ENCODE data around the gene TFDP3.
A peak's percentile ranks its signal among the peaks of the same experiment; 100 is the strongest.

TFDP3 gene, protein sequence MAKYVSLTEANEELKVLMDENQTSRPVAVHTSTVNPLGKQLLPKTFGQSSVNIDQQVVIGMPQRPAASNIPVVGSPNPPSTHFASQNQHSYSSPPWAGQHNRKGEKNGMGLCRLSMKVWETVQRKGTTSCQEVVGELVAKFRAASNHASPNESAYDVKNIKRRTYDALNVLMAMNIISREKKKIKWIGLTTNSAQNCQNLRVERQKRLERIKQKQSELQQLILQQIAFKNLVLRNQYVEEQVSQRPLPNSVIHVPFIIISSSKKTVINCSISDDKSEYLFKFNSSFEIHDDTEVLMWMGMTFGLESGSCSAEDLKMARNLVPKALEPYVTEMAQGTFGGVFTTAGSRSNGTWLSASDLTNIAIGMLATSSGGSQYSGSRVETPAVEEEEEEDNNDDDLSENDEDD

DNA sequence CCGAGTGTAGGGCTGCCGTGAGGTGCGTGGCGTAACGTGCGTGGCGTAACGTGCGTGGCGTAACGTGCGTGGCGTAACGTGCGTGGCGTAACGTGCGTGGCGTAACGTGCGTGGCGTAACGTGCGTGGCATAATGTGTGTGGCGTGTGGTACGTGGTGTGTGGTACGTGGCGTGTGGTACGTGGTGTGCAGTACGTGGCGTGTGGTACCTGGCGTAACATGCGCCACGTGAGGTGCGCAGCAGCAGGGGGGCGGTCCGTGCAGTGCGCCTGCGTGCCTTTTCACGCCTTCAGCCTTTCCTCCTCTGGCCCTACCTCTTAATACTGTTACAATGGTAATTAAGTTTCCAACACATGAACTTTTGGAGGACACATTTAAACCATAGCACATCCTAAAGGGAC lies at the start of gene TFDP3:
Gene TFDP3, minus strand, starts transcription at position 26 of the 400 bp plus-strand sequence. CDS start 95 bp downstream, outside the sequence.
- DNase-seq, result no peak

GRCh38 chrX:133267621-133268020 lies 49.5 kb upstream of the TFDP3 start:
- no peak for DNase-seq

DNA sequence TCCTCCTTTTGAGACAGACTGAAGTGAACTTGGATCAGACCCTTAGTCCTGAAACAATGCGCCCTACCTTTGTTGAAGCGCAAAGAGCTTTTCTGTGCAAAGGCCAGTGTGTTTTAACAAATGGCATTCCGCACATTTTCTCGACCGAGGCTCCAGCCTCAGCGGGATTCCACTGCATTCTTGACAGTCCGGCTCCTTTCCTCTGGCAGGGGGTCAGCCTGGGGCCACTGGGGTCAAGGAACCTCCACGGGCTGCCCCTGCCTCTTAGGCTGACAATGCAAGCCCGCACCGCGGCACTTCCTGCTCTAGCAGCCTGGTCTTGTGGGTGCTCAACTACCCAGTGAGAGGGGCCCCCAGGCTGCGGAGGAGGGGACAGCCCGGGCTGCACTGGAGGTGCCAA lies 47.2 kb upstream of the TFDP3 start:
- DNase-seq, result no peak

DNA sequence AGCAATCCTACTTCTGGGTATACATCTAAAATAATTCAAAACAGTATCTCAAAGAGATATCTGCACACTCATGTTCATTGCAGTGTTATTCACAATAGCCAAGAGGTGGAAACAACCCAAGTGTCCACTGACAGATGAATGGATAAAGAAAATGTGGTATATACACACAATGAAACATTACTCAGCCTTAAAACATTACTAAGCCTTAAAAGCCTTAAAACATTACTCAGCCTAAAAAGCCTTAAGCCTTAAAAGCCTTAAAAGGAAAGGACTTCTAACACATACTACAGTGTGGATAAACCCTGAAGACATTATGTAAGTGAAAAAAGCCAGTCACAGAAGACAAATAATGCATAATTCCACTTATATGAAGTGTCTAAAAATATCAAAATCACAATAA lies 40.3 kb upstream of the TFDP3 start:
- DNase-seq, result no peak

- no peak for DNase-seq
Measured at GRCh38 chrX:133254666-133255065, 36.5 kb upstream of the TFDP3 start.

- no peak for DNase-seq
Measured at GRCh38 chrX:133251204-133251603, 33.0 kb upstream of the TFDP3 start.

DNA sequence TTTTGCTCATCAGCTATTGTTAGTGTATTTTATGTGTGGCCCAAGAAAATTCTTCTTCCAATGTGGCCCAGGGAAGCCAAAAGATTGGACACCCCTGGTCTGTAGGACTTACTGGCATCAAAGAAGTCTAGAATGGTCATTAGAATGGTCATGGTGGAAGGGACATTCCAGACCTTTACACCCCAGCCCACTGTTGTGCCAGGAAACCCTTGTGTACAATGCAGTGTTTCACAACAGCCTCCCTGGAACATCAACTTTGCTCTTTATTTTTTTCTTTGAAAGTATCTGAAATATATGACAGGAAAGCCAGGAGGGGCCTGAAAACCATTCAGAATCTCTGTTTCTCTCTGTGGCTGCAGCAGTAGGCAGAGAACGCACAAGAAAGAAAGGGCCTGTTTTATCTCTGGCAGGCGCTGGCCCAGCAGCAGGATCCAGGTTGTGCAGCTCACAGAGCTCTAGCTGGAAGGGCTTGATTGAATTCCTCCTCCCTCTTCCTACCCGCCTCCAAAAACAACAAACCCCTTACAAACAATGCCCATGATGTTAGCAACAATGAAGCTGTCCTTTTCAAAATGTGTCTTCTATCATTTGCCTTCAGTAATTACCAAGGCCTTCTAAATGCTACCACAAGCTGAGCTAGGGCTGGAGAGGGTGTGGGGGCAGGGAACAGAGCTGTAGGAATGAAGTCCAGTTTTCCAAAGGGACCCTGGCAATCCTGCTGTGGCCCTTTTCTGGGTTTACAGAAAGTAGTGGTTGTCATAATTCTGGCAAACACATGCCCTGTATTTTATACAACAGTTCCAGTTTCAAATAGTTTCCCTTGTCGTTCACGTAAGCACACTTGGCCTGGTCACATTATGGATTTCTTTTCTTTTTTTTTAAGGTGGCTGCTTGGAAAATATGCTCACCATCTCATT lies 32.3 kb upstream of the TFDP3 start:
- no peak for DNase-seq

DNA sequence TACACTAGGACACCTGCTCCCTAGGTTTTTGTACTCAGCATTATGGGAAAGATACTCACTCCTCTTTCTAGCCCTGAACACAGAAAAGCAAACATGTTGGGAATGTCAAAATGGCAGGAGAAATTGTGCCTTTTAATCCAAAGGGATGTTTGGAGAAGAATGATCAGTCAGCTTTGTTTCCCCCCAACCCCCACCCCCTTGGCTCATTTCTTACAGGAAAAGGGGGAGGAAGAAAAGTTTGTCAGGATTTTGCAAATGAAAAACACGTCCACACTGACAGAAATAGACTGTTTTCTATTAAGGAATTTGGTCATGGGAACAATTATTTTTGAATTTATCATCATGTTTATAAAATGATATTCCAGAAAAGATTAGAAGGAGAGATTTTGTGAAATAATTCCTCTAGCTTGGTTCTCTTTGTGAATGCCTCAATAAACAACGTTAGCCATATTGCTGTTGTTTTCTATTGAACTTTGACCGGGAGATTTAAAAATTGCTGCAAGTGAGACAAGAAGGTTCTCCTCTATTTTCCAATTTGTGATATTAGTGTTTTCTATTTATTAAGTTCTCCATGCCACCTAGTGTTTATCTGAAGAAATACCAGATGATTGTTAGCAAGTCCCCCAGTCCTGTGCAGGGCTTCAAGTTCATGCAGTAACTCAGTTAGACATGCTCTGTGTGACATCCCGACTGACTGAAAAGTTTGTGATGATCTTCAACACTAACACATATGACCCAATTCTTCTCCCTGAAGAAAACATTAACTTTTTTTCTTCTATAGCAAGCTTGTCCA lies 31.3 kb upstream of the TFDP3 start:
- peak; percentile 1 for DNase-seq

GRCh38 chrX:133248177-133248576 lies 30.0 kb upstream of the TFDP3 start:
- no peak for DNase-seq

DNA sequence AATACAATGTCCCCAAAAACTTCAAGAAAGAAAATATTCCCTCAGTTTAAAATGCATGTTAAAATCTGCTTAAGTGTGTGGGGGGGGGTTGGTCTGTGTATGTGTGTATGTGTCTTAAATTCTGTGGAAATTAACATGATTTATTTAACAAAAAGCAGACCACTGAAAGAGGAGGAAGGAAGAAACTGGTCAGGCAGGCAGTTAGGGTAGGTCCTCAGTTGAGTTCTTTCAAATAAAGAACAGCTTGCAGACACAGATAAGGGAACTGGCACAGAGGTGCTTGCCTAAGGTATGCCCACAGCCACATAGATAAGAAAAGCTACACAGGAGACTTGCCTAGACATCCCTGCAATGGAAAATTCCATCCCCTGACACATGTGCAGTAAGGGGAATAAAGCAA lies 28.8 kb upstream of the TFDP3 start:
- no peak for DNase-seq

DNA sequence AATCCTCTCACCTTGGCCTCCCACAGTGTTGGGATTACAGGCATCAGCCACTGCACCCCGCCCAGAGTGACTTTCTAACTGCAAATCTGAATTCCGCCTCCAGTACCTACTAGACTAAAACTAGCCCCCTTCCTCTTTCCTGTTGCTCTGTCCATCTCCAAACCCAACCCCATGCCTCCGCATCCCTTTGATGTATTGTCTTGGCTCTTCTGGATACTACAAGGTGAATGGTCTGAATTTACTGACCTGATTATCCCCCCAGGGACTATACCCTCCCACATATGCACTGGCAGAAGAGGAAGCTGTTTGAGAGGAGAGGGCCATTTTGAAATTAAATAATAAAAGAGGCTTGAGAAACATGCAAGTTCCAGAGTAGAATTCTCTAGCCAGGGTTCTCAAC lies 17.7 kb upstream of the TFDP3 start:
- no peak for DNase-seq

- DNase-seq, result no peak
Measured at GRCh38 chrX:133232331-133232730, 14.2 kb upstream of the TFDP3 start.

DNA sequence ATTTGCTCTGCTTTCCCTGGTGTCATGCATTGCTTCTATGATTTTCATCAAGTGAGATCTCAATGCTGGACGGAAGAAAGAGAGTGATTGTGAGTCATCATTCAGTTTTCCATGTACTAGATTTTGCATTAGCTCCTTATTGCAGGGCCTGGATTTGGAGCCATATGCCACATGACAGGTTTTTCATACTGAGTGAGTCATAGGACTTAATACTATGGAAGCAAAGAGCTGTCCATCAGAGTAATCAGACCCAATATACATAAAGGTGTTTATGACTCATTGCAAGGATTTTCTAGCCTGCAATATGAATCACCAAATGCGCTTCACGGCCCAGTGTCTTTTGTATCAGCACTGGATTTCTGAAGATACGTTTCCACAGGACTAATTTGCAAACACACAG lies 11.2 kb upstream of the TFDP3 start:
- DNase-seq, result no peak

- peak; percentile 5 for DNase-seq
Measured at GRCh38 chrX:133215747-133216146, 2.4 kb downstream of the TFDP3 start.

DNA sequence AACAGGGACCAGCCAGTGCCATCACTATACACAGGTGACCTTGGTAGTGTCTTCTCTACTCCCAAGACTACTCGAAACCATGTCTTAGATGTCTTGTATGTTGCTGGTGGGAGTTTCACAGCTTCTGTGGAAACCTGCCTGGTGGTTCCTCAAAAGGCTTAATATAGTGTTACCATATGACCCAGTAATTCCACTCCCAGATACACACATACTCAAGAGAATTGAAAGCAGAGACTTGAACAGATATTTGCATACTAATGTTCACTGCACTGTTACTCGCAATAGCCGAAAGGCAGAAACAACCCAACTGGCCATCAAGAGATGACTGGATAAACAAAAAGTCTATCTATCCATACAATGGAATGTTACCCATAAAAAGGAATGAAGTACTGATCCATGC lies 3.1 kb downstream of the TFDP3 start:
- no peak for DNase-seq

- DNase-seq, result no peak
Measured at GRCh38 chrX:133214301-133214700, 3.9 kb downstream of the TFDP3 start.

- no peak for DNase-seq
Measured at GRCh38 chrX:133213117-133213516, 5.0 kb downstream of the TFDP3 start.

- DNase-seq, result no peak
Measured at GRCh38 chrX:133207751-133208150, 10.4 kb downstream of the TFDP3 start.

- DNase-seq, result no peak
Measured at GRCh38 chrX:133191739-133192039, 26.5 kb downstream of the TFDP3 start.

- DNase-seq, result no peak
Measured at GRCh38 chrX:133190877-133191738, 27.0 kb downstream of the TFDP3 start.

GRCh38 chrX:133189195-133189594 lies 29.0 kb downstream of the TFDP3 start:
- no peak for DNase-seq

DNA sequence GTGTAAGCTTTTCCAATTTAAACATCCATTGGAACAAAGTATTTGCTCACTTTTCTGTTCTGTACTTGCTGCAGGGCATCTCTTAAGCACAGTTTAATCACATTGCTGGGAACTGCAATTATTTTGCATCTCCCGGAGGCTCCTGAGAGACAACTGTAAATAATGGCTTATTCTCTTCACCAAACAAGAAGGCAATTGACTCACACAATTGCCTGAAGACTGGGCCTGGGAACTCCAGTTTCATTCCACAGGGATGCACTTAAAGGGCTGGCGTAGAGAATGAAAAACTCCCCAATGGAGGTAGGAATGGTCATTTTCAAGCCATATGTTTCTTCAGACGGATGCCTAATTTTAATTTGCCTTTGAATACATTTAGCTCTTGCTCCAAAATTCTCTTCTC lies 29.5 kb downstream of the TFDP3 start:
- no peak for DNase-seq
